ENCODE results near the gene NPAS3. TPM values are rescaled to one million over a fixed set of nuclear protein-coding genes. Genes with fewer than 3 reads are reported as not detected.

The NPAS3 gene
- total RNA-seq, 1 experiment from 2014 or later = 15.6 TPM

- Histone ChIP-seq H3K27ac (ENCODE audit: low read depth, low read length, poor library complexity, severe bottlenecking) (no peak overlapping the region), H3K4me1 (ENCODE audit: insufficient read depth, low read length, poor library complexity, severe bottlenecking) (peaks cover 6% of the 10 kb centered on the region), H3K9me3 (ENCODE audit: low read depth, low read length, poor library complexity, severe bottlenecking) (no peaks in the 10 kb centered on the region), H3K27me3 (replicated peaks; ENCODE audit: insufficient read depth, low read depth, low read length, poor library complexity) (no peaks in the 10 kb centered on the region), H3K4me3 (ENCODE audit: low read depth, low read length, poor library complexity, severe bottlenecking) (no peak overlapping the region), H3K36me3 (ENCODE audit: insufficient read depth, low read length, poor library complexity, severe bottlenecking) (no peaks in the 10 kb centered on the region)
- CTCF ChIA-PET = no interaction called here
- TF ChIP-seq CTCF (conservative IDR thresholded peaks at IDR 0.05; ENCODE audit: low read depth, low read length) = no peak
- TF ChIP-seq EZH2 (IDR thresholded peaks at IDR 0.05; ENCODE audit: borderline replicate concordance, low read depth, low read length, poor library complexity, severe bottlenecking) = no peak
- intact Hi-C loops (cut with micrococcal nuclease; ENCODE audit: unreplicated experiment) = no loop called here
- no TSS peak for BruUV-seq (replicated peaks)
- DNase-seq (ENCODE audit: low spot score) = no peak
- POLR2A ChIA-PET (ENCODE audit: low non-redundant PET) = no interaction called here
Observed at GRCh38 chr14:33685698-33686097, 747.0 kb downstream of the NPAS3 start.

DNA sequence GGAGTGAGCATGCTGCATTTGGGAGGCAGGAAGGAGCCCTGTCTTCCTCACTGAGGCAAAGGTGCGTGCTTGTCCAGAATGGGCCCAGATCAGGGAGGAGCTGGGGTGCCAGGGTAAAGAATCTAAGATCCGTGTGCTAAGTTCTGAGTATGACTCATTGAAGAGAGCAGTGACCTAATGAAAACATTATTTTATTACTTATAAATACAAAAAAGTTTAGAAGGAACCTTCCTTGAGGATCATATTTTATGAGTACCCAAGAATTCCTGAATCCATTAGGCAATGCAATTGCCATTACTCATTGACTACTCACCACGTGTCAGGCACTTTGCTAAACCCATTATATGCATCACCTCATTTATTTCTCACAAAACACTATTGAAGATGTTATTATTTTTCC, 747.5 kb downstream of the NPAS3 start:
- DNase-seq (ENCODE audit: low spot score) = no peak
- peaks cover 6% of the 10 kb centered on the region for H3K4me1 ChIP-seq (ENCODE audit: insufficient read depth, low read length, poor library complexity, severe bottlenecking)
- BruUV-seq (replicated peaks) = no TSS peak
- ChIA-PET CTCF (no interaction called here), POLR2A (ENCODE audit: low non-redundant PET) (no interaction called here)
- no peak overlapping the region for H3K4me3 ChIP-seq (ENCODE audit: low read depth, low read length, poor library complexity, severe bottlenecking)
- H3K27ac ChIP-seq (ENCODE audit: low read depth, low read length, poor library complexity, severe bottlenecking) = no peak overlapping the region
- TF ChIP-seq CTCF (conservative IDR thresholded peaks at IDR 0.05; ENCODE audit: low read depth, low read length) = no peak
- no peak for TF ChIP-seq EZH2 (IDR thresholded peaks at IDR 0.05; ENCODE audit: borderline replicate concordance, low read depth, low read length, poor library complexity, severe bottlenecking)
- H3K27me3 ChIP-seq (replicated peaks; ENCODE audit: insufficient read depth, low read depth, low read length, poor library complexity) = no peaks in the 10 kb centered on the region
- no peaks in the 10 kb centered on the region for H3K36me3 ChIP-seq (ENCODE audit: insufficient read depth, low read length, poor library complexity, severe bottlenecking)
- intact Hi-C loops (cut with micrococcal nuclease; ENCODE audit: unreplicated experiment) = no loop called here
- H3K9me3 ChIP-seq (ENCODE audit: low read depth, low read length, poor library complexity, severe bottlenecking) = no peaks in the 10 kb centered on the region

DNA sequence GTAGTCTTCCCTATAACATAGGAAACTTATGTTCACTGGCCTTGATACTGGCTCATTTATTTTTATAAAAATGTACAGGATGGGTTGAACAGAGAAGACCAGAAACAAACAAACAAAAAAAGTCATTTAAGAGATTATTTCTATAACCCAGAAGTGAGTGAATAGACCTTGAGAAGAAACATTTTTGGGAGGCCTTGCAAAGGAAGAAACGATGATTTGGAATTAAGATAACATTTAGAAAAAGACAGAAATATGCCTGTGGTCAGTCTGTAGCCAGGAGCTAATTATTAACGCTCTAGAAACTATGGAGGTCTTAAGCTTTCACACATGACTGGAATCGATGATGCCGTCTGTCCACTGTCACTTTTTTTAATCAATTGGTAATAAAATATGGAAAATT, 748.2 kb downstream of the NPAS3 start:
- H3K27ac ChIP-seq (ENCODE audit: low read depth, low read length, poor library complexity, severe bottlenecking) = no peak overlapping the region
- H3K4me1 ChIP-seq (ENCODE audit: insufficient read depth, low read length, poor library complexity, severe bottlenecking) = peaks cover 6% of the 10 kb centered on the region
- no peak overlapping the region for H3K4me3 ChIP-seq (ENCODE audit: low read depth, low read length, poor library complexity, severe bottlenecking)
- no peak for DNase-seq (ENCODE audit: low spot score)
- H3K9me3 ChIP-seq (ENCODE audit: low read depth, low read length, poor library complexity, severe bottlenecking) = no peaks in the 10 kb centered on the region
- intact Hi-C loops (cut with micrococcal nuclease; ENCODE audit: unreplicated experiment) = no loop called here
- TF ChIP-seq EZH2 (IDR thresholded peaks at IDR 0.05; ENCODE audit: borderline replicate concordance, low read depth, low read length, poor library complexity, severe bottlenecking) (no peak), CTCF (conservative IDR thresholded peaks at IDR 0.05; ENCODE audit: low read depth, low read length) (no peak)
- H3K36me3 ChIP-seq (ENCODE audit: insufficient read depth, low read length, poor library complexity, severe bottlenecking) = no peaks in the 10 kb centered on the region
- ChIA-PET CTCF (no interaction called here), POLR2A (ENCODE audit: low non-redundant PET) (no interaction called here)
- H3K27me3 ChIP-seq (replicated peaks; ENCODE audit: insufficient read depth, low read depth, low read length, poor library complexity) = no peaks in the 10 kb centered on the region
- BruUV-seq (replicated peaks) = no TSS peak
